GM12864 (cell line): Measurements from ENCODE around the gene USP54.

ENCODE experiments used
- DNase-seq: peaks from one replicate; pipeline ENCODE4 v3.0.0-alpha.2; 2011; ENCODE audit warnings: low read depth
- H3K4me3 ChIP-seq: 2 replicates; pipeline ENCODE4 v1.5.1; 2011; ENCODE audit warnings: mild to moderate bottlenecking, low read depth, low read length, control low read depth
- CTCF ChIP-seq: IDR thresholded peaks from 2 replicates; pipeline ENCODE4 v1.5.1; 2011; ENCODE audit warnings: low read depth, mild to moderate bottlenecking, moderate library complexity, low read length, control low read depth, inconsistent platforms; ENCODE audit errors: missing control alignments

USP54 gene

DNA sequence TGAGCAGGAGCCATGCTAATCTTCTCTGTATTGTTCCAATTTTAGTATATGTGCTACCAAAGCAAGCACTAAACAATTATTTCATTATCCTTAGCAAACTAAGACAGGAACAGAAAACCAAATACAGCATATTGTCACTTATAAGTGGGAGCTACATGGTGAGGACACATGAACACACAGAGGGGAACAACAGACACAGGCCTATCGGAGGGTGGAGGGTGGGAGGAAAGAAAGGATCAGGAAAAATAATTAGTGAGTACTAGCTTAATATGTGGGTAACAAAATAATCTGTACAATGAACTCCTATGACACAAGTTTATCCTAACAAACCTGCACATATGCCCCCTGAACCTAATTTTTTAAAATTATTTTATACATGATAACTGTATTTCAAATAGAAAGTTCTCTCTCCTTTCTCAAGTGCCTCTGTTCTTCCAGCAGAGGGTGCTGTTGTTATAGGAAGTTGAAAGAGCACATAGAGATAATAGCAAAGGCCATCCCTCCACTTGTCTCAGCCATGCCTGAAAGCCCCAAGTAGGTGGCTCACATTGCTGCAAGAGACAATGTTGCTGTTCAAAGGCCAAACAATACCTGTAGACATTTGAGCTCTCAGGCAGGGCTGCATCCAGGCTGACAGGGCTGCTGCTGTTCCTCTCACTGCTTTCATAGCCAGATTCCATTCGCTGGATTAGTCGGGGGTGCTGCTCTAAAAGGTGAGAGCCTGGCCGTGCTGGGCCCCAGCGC is 61.9 kb downstream of the USP54 start:
- peak; percentile 65 for TF ChIP-seq CTCF
- no peak overlapping the region for H3K4me3 ChIP-seq
- DNase-seq = peak; percentile 47

GRCh38 chr10:73522263-73522662 is 68.9 kb downstream of the USP54 start:
- no peak overlapping the region for H3K4me3 ChIP-seq
- TF ChIP-seq CTCF = no peak
- no peak for DNase-seq

GRCh38 chr10:73519336-73519735 is 71.8 kb downstream of the USP54 start:
- DNase-seq = no peak
- H3K4me3 ChIP-seq = no peak overlapping the region
- TF ChIP-seq CTCF = no peak

DNA sequence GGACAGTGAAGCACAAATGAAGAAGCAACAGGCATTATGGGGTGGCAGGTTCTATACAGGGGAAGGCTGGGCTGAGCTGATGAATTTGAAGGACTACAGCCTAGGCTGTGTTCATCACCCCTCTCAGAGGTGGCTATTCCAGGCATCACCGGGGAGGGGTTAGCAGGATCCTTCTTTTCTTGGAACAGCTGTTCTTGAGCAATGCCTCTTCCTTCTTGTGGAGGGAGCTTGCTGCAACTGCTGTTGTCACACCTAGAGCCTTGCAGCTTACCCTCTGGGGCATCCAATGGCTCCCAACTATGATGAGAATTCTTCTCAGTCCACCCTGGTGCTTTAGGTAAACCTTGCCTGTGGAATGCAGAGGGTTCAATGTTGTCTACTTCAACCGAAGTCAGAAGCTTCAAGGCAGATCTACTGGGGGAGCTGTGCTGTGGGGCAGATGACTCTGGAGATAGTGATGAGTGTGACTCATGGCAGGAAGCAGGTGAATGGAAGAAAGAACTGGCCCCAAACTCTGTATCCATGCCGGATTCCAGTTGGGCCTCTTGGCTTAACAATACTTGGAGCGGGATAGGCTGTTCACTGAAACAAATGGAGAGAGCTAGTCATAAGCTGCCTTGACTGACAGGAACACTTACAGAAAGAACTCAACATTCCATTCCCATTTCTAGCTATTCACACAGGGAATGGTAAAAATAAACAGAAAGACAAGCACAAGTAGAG is 73.8 kb downstream of the USP54 start:
- no peak overlapping the region for H3K4me3 ChIP-seq
- no peak for DNase-seq
- TF ChIP-seq CTCF = no peak

- TF ChIP-seq CTCF = no peak
- no peak for DNase-seq
- H3K4me3 ChIP-seq = no peak overlapping the region
Observed at GRCh38 chr10:73512207-73512743, 78.9 kb downstream of the USP54 start.

DNA sequence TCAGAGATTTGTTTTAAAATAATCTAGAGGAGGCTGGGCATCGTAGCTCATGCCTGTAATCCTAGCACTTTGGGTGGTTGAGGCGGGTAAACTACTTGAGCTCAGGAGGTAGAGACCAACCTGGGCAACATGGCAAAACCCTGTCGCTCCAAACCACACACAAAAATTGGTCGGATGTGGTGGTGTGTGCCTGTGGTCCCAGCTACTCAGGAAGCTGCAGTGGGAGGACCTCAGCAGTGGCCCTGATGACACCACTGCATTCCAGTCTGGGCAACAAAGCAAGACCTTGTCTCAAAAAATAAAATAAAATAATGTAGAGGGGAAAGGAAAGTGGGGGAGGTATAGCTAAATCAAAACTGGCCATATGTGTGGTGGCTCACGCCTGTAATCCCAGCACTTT is 81.4 kb downstream of the USP54 start:
- DNase-seq = no peak
- no peak overlapping the region for H3K4me3 ChIP-seq
- TF ChIP-seq CTCF = no peak
